Activated CD4-positive, alpha-beta memory T cell treated with anti-CD3 and anti-CD28 coated beads for 36 hours (primary cell): ENCODE results near the gene NOS1AP. TPM values are rescaled to one million over a fixed set of nuclear protein-coding genes. Genes with fewer than 3 reads are reported as not detected.

Experiments
- CTCF ChIA-PET: fragments of 350-600 bp; sonication (Branson Sonifier 250); formaldehyde crosslinking; loops from one replicate; lab custom pipeline; 2021; ENCODE audit warnings: antibody characterized with exemption, inconsistent platforms; lab: Charles Lee
- POLR2A ChIA-PET: fragments of 350-600 bp; sonication (Branson Sonifier 250); formaldehyde crosslinking; loops from one replicate; lab custom pipeline; 2021; ENCODE audit warnings: antibody characterized with exemption; lab: Charles Lee
- DNase-seq: peaks from one replicate; pipeline ENCODE4 v3.0.0-alpha.2; 2020
- H3K27ac Mint-ChIP-seq: one replicate; pipeline ENCODE4 v1.8.0; 2021; ENCODE audit warnings: mixed read lengths
- H3K27me3 Mint-ChIP-seq: one replicate; pipeline ENCODE4 v1.8.0; 2021; ENCODE audit warnings: mixed read lengths
- H3K36me3 Mint-ChIP-seq: one replicate; pipeline ENCODE4 v1.8.0; 2021; ENCODE audit warnings: mixed read lengths
- H3K4me1 Mint-ChIP-seq: one replicate; pipeline ENCODE4 v1.8.0; 2021; ENCODE audit warnings: low read depth, mixed read lengths
- H3K4me3 Mint-ChIP-seq: one replicate; pipeline ENCODE4 v1.8.0; 2021; ENCODE audit warnings: mild to moderate bottlenecking, mixed read lengths
- H3K9me3 Mint-ChIP-seq: one replicate; pipeline ENCODE4 v1.8.0; 2021; ENCODE audit warnings: mixed read lengths
- intact Hi-C: fragments of 100-400 bp; cut with micrococcal nuclease; formaldehyde crosslinking; loops from one replicate; pipeline ENCODE4 v1.15.1; 2023
- total RNA-seq, 2 experiments: library from RNA; stranded (reverse); gene quantifications; one replicate each; pipeline ENCODE4 v1.2.3, GENCODE V29; 2021

The NOS1AP gene
- total RNA-seq, 2 experiments from 2014 or later: 0.12 TPM; not detected in 1

DNA sequence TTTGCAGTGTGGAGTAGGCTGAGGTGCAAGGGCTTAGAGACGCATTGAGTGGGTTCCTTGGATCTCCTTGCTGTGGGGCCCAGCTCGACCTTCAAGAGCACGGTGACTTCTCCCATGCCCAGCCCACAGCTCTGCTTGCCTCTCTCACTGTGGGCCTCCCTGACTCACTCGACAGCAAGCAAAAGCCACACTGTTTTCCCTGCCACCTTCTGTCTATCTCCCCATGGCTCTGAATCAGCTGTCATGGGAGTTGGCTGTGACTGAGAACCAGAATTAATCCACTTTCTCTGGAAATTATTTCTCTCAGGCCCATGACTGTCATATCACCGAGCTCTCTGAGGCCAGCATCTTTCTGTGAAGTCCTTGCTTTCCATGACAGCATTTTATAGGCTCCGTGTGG lies 140.7 kb downstream of the NOS1AP start:
- H3K4me3 Mint-ChIP-seq: no peak overlapping the region
- no peak overlapping the region for H3K27ac Mint-ChIP-seq
- H3K4me1 Mint-ChIP-seq: no peaks in the 10 kb centered on the region
- ChIA-PET POLR2A (no interaction called here), CTCF (no interaction called here)
- no peaks in the 10 kb centered on the region for H3K9me3 Mint-ChIP-seq
- peaks cover 1% of the 10 kb centered on the region for H3K27me3 Mint-ChIP-seq
- no peak for DNase-seq
- intact Hi-C loops: no loop called here
- no peaks in the 10 kb centered on the region for H3K36me3 Mint-ChIP-seq

DNA sequence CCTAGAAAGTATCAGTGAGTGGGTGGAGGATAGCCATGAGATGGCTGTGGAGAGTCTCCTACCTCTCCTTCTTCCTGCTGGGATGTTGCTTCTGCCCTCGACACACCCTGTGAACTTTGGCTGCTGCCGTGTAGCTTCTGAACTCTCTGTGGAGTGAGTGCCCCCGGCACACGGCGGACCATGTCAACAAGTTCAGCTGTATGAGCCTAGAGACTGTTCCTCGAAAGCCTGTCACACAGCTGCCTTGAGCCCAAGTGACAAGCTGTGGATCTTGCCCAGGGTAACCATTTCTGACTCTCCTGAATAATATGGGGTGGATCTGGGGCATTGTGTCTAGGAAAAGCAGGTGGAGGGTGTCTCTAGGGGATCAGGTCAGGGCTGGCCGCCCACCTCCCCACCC lies 143.2 kb downstream of the NOS1AP start:
- peaks cover 6% of the 10 kb centered on the region for H3K27me3 Mint-ChIP-seq

DNA sequence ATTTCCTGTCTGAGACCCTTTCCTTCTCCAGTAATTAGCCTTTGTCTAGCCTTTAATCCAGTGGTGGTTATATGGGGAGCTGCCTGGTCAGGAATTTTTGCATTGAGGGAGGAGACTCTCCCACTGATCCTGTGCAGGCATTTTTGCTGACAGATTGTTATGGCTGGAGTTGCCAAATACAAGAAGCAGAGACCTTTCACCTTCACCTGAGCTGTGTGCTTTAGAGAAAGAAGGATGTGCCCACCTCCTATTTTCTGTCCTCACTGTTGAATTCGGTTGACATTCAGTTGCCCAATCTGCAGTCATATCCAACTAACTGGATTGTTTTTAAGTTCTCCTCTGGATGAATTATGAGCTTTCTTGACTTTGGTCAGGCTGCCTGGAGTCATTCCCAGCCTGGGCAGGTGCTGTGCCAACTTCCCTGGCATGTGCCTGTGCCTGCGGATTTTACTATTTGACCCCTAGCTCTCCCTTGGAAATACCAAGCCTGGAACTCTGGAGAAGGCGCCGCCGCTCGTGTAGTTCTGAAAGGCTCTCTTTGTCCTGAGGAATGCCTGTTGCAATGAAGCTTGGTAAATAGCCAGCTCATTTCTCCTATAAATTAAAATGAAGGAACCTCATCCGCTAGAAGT lies 143.9 kb downstream of the NOS1AP start:
- intact Hi-C loops: no loop called here
- Mint-ChIP-seq H3K27me3 (peaks cover 7% of the 10 kb centered on the region), H3K4me3 (no peak overlapping the region), H3K9me3 (no peaks in the 10 kb centered on the region), H3K27ac (no peak overlapping the region), H3K36me3 (no peaks in the 10 kb centered on the region), H3K4me1 (no peaks in the 10 kb centered on the region)
- ChIA-PET CTCF (no interaction called here), POLR2A (no interaction called here)
- no peak for DNase-seq

More for the DNA sequence above, 143.2 kb downstream of the NOS1AP start:
- intact Hi-C loops: no loop called here
- ChIA-PET CTCF (no interaction called here), POLR2A (no interaction called here)
- H3K4me1 Mint-ChIP-seq: no peaks in the 10 kb centered on the region
- no peak overlapping the region for H3K27ac Mint-ChIP-seq
- H3K9me3 Mint-ChIP-seq: no peaks in the 10 kb centered on the region
- no peak for DNase-seq
- no peak overlapping the region for H3K4me3 Mint-ChIP-seq
- H3K36me3 Mint-ChIP-seq: no peaks in the 10 kb centered on the region

DNA sequence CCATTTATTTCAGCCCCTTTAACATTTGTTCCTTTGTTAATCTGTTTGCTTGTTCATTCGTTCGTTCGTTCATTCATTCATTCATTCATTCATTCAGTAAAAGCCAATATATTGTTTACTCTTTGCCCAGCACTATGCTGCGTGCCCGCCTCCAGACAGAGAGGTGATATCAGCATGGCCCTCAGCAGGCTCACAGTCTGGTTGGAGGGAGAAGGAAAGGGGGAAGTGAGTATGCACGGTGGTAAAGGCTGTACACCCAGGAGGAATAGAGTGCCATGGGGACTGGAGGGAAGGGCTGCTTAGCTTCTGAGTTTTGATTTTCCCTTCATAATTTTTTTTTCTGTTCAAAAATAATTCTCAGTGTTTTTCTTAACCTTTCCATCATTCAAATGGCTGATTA lies 144.7 kb downstream of the NOS1AP start:
- Mint-ChIP-seq H3K9me3 (no peaks in the 10 kb centered on the region), H3K36me3 (no peaks in the 10 kb centered on the region), H3K27me3 (peaks cover 7% of the 10 kb centered on the region), H3K4me1 (no peaks in the 10 kb centered on the region), H3K27ac (no peak overlapping the region), H3K4me3 (no peak overlapping the region)
- DNase-seq: no peak
- ChIA-PET CTCF (no interaction called here), POLR2A (no interaction called here)
- intact Hi-C loops: no loop called here

DNA sequence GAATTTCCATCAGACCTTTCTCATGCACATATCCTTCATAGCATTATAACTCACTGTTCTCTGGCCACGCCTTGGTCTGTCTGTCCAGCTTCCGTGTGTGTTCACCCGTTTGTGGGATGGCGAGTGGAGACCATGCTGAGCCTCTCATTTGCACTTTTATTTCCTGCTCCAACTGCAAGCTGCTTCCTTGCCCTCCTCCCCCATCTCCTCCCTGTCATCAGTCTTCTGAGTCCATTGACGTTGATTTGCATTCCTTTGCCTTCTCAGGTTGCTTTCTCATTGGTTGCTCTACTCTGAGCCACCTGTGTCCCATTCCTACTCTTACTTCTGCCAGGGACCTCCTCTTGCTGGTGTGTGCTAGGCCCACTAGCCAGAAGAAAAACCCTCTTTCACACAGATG lies 146.4 kb downstream of the NOS1AP start:
- POLR2A ChIA-PET: no interaction called here
- H3K9me3 Mint-ChIP-seq: no peaks in the 10 kb centered on the region
- H3K4me3 Mint-ChIP-seq: no peak overlapping the region
- peaks cover 13% of the 10 kb centered on the region for H3K27me3 Mint-ChIP-seq
- no peak overlapping the region for H3K27ac Mint-ChIP-seq
- H3K4me1 Mint-ChIP-seq: no peaks in the 10 kb centered on the region
- no peaks in the 10 kb centered on the region for H3K36me3 Mint-ChIP-seq
- no peak for DNase-seq
- intact Hi-C loops: no loop called here
- CTCF ChIA-PET: no interaction called here

DNA sequence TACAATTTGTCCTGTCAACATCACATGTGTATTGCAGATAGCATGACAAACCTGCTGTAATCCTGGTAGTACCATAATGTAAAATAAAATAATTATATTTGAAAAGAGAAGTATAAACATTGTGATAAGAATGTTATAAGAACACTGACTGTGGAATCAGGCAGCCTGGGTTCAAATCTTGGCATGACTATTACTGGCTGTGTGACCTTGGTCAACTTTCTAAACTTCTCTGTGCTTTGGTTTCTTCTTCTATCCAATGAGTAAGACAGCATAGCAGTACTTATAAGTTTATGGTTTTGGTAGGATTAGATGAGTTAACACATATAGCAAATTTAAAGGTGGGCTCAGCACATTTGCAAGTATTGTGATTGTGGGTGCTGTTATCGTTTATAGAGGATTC lies 147.1 kb downstream of the NOS1AP start:
- CTCF ChIA-PET: no interaction called here
- no peak overlapping the region for H3K27ac Mint-ChIP-seq
- no peaks in the 10 kb centered on the region for H3K9me3 Mint-ChIP-seq

DNA sequence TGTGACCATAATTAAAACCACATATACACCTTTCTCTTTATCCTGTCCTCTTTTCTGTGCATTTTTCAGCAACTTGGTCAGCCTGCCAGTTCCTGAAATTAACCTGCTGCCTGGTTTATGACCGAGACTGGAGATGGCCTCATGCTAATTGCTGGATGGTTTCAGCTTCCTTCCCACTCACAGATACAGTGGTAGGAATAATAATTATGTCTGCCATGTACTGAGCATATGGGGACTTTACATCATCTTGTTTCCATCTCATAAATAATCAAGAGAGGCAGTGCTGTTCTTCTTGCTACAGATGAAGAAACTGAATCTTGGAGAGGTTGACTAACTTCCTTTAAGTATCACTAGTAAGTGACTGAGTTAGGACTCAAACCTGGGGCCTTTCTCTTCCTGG lies 148.2 kb downstream of the NOS1AP start:
- POLR2A ChIA-PET: no interaction called here
- no peaks in the 10 kb centered on the region for H3K9me3 Mint-ChIP-seq

More for the DNA sequence above, 147.1 kb downstream of the NOS1AP start:
- DNase-seq: no peak
- intact Hi-C loops: no loop called here
- Mint-ChIP-seq H3K4me3 (no peak overlapping the region), H3K4me1 (no peaks in the 10 kb centered on the region), H3K36me3 (no peaks in the 10 kb centered on the region), H3K27me3 (peaks cover 16% of the 10 kb centered on the region)
- POLR2A ChIA-PET: no interaction called here

DNA sequence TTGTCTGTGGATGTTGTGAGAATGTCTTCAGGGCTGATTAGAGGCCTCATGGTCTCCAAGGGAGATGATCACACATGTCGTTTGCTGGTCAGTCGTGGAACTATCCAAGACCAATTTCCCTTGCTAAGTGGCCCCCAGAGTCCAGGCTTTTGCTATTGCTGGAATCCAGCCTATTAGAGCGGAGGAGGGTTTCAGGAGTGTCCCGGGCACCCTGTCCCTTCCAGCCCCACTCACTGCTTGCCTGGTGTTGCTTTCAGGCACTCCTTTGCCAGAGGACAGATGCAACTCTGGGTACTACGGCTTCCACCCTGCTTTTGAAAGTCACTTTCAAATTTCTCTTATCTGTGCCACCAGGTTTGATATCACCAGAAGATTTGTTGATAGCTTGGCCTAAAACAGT lies 149.1 kb downstream of the NOS1AP start:
- Mint-ChIP-seq H3K4me1 (no peaks in the 10 kb centered on the region), H3K36me3 (no peaks in the 10 kb centered on the region), H3K27me3 (peaks cover 25% of the 10 kb centered on the region), H3K27ac (no peak overlapping the region), H3K9me3 (no peaks in the 10 kb centered on the region), H3K4me3 (no peak overlapping the region)
- DNase-seq: no peak
- POLR2A ChIA-PET: no interaction called here
- CTCF ChIA-PET: no interaction called here
- intact Hi-C loops: no loop called here

More for the DNA sequence above, 148.2 kb downstream of the NOS1AP start:
- CTCF ChIA-PET: no interaction called here
- H3K4me1 Mint-ChIP-seq: no peaks in the 10 kb centered on the region
- no peak overlapping the region for H3K4me3 Mint-ChIP-seq
- intact Hi-C loops: no loop called here
- DNase-seq: no peak
- H3K27ac Mint-ChIP-seq: no peak overlapping the region
- peaks cover 20% of the 10 kb centered on the region for H3K27me3 Mint-ChIP-seq
- no peaks in the 10 kb centered on the region for H3K36me3 Mint-ChIP-seq

DNA sequence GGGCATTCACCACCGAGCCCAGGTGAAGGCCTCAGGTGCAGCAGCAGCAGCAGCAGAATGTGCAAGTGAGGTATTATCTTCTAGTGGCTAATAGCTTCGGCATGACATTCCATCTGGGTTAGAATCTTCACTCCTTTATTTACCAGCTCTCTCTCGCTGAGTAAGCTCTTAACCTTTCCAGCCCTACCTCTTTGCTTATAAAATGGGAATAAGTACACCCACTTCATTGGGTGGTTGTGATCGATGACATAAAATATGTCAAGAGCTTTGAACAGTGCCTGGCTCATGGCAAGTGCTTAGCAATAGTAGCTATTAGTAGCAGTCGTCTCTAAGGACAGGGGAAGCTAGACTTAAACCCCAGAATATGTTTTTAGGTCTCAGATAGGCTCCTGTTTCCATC lies 149.5 kb downstream of the NOS1AP start:
- peaks cover 25% of the 10 kb centered on the region for H3K27me3 Mint-ChIP-seq
- H3K4me1 Mint-ChIP-seq: no peaks in the 10 kb centered on the region
- ChIA-PET POLR2A (no interaction called here), CTCF (no interaction called here)
- H3K36me3 Mint-ChIP-seq: no peaks in the 10 kb centered on the region
- no peaks in the 10 kb centered on the region for H3K9me3 Mint-ChIP-seq
- no peak for DNase-seq
- intact Hi-C loops: no loop called here
- H3K27ac Mint-ChIP-seq: no peak overlapping the region
- no peak overlapping the region for H3K4me3 Mint-ChIP-seq

DNA sequence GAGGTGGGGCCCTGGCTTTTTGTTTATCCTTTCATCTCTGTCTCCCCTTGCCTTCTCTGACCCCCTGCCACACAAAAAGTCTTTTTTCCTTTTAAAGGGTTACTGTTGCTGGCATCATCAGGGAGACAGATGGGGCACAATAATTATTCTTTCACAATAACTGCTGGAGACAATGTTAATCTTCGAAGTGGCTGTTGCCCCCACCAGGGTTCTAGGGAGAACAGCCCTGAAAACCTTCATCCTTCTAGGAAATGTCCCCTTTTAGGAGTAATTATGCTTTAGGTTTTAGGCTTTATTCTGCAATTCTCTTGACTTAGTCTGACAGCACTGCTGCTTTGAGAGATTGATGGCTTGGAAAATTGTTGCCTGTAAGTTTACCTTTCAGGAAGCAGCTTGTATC lies 150.0 kb downstream of the NOS1AP start:
- Mint-ChIP-seq H3K9me3 (no peaks in the 10 kb centered on the region), H3K4me3 (no peak overlapping the region), H3K4me1 (no peaks in the 10 kb centered on the region), H3K27me3 (peaks cover 25% of the 10 kb centered on the region), H3K27ac (no peak overlapping the region), H3K36me3 (no peaks in the 10 kb centered on the region)
- DNase-seq: no peak
- intact Hi-C loops: no loop called here
- ChIA-PET POLR2A (no interaction called here), CTCF (no interaction called here)

DNA sequence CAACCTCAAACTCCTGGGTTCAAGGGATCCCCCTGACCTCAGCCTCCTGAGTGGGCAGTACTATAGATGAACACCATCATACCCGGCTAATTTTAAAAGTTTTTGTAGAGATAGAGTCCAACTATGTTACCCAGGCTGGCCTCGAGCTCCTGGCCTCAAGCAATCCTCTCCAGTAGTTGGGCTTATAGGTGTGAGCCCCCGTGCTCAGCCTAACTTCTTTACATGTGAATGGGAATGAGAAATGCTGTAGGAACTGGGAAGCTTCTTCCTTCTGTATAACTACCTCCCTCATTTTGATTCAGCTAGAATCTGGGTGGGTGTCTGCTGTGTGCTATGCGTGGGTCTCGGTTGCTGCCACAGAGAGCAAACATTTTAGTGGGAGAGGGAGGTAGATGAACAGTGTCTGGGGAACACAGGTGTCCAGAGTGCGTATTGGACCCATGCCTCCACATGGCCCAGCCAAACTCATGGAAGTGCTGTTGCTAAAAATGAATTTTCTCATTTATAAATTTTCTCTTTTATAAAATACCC lies 150.6 kb downstream of the NOS1AP start:
- Mint-ChIP-seq H3K36me3 (no peaks in the 10 kb centered on the region), H3K4me3 (no peak overlapping the region), H3K9me3 (no peaks in the 10 kb centered on the region), H3K4me1 (no peaks in the 10 kb centered on the region), H3K27me3 (peaks cover 25% of the 10 kb centered on the region), H3K27ac (no peak overlapping the region)
- no peak for DNase-seq
- intact Hi-C loops: no loop called here
- POLR2A ChIA-PET: no interaction called here
- CTCF ChIA-PET: no interaction called here

DNA sequence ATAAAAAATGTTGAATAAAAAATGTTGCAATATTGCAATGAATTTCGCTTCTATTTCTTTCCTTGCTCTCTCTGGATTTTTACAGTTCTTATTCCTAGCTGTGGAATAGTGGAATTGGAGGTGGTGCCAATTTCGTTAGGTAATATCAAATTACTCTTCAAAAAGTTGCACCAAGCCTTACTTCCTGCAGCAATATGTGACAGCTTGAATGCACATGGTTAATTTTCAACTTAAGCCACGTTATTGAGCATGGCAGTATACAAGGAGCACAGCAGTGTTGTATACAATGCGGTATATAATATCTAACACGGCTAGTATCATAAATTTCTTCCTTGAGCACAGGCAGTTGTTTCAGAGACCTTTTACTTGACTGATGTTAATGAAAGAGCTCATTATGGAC lies 152.5 kb downstream of the NOS1AP start:
- Mint-ChIP-seq H3K4me3 (no peak overlapping the region), H3K27me3 (peaks cover 27% of the 10 kb centered on the region), H3K36me3 (no peaks in the 10 kb centered on the region), H3K27ac (no peak overlapping the region), H3K4me1 (no peaks in the 10 kb centered on the region), H3K9me3 (no peaks in the 10 kb centered on the region)
- intact Hi-C loops: no loop called here
- DNase-seq: no peak
- ChIA-PET POLR2A (interaction anchor here (0.6 kb wide), 1 partner anchor 15 kb away, joined by 3 read pairs; no protein-coding TSS in a partner anchor), CTCF (no interaction called here)

DNA sequence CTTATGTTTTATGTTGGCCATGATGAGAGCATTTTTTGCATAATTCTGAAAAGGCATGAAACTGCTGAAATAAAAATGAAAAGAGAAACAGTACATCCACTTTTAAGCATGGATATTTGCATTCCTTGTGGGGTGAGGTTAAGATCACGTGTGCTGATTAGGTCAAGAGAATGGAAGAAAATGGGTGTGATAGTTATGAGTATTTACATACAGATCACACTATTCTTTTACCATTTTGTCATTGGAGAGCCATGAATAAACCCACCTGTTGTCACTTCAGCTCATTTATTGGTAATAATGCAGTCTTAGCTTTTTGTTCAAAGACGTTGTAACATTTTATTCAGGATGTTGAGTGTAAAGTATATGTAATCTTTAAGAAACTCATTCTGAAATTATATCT lies 153.2 kb downstream of the NOS1AP start:
- no peak for DNase-seq
- Mint-ChIP-seq H3K27me3 (peaks cover 27% of the 10 kb centered on the region), H3K27ac (no peak overlapping the region), H3K4me1 (no peaks in the 10 kb centered on the region), H3K9me3 (no peaks in the 10 kb centered on the region), H3K36me3 (no peaks in the 10 kb centered on the region), H3K4me3 (no peak overlapping the region)
- POLR2A ChIA-PET: no interaction called here
- CTCF ChIA-PET: no interaction called here
- intact Hi-C loops: no loop called here
